ENCODE data around the gene NAPG.
"Not testable (repeated sequence)": the region's sequence is repeated elsewhere in the genome, so short reads cannot be mapped to it uniquely, and the experiment has no call there.

NAPG gene

DNA sequence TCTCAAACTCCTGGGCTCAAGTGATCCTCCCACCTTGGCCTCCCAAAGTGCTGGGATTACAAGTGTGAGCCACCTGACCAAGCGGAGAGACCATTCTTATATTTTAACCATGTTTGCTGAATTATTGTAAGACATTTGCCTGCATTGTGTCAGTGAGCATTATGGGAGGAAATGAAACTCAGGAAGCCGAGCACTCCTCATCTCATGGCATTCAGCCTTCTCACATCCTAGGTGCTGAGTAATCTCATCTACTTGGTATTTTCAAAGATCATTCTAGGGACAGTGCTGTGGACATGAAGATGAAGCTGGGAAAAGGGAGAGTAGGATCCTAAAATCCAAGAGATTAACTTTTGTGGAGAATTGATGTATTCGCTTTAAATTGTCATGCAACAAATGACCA, 66.1 kb downstream of the NAPG start:
- DNase-seq, result no peak

DNA sequence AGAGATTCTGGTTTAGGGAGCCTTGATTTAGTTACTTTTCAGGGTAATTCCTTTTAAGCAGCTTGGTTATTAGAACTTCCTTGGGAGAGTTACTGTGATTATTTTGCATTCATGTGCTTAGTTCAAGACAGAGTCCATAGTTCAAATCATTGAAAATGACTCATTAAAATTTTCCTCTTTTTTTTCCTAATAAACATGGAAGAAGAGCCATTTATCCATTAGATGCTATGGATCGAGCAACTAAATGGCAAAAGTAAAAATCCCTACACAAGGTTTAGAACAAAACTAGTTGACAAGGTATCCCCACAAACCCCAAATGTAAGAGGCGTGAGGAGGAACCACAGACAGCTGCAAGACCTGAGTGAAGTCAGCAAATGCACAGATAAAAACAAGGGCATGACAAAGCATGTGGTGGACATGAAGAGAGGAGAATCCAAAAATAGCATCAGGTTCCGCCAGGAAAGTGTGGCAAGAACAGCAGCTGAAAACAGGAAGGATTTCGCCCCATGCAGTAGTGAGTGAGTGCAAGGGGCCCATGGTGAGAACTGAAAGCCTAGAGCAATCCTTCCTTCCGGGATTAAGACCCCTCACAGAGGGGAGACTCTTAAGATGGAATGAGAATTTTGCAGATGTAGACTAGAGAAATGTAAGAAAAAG, 67.7 kb downstream of the NAPG start:
- not testable (repeated sequence) for DNase-seq

DNA sequence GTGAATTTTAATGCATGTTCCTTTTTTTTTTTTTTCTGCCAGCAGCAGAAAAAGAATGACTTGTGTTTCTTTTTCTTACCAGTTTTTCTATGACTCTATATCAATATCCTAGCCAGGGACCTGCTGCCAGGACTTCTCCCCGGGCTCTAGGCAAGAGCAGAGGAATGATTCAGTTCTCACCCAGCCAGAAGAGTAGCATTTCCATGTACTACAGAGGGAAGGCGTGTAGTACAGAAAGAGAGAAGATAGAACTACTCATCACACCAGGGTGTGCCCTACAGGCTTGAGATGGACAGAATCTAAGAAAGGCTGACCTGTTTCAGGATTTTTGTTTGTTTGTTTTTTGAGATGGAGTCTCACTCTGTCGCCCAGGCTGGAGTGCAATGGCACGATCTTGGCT, 70.1 kb downstream of the NAPG start:
- not testable (repeated sequence) for DNase-seq

DNA sequence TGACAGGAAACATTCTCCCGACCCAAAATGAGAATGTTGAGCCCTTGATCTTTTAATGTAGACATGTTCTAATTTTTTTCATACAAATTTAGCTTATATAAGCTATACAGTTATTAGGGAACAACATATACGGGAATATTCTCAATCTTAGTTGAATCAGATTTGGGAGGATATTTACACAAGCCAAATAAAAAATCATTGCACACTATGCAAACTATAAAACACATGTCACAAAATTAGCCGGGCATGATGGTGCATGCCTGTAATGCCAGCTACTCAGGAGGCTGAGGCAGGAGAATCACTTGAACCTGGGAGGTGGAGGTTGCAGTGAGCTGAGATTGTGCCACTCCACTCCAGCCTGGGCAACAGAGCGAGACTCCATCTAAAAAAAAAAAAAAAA, 71.9 kb downstream of the NAPG start:
- DNase-seq, result not testable (repeated sequence)

DNA sequence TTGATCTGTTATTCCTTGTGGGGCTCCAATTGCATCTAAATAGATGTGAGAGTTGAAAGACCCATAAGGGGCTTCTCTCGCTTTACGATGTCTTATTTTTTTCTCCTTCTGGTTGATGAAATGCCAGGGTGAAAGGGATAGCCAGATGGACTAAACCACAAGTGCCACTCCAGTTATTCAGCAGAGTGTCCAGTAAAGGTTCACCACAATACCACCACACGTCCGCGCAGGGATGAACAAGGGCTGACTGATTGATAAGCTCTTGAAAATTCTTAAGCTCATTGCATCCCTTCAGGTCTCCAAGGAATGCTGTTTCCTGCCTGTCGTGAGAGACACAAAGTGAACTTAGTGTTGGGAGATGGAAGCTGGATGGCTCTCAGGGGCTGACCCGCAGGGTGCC, 74.9 kb downstream of the NAPG start:
- not testable (repeated sequence) for DNase-seq
